HG03039 (cell line): Measurements from ENCODE around the gene SCN2B.

ENCODE experiments used
- ATAC-seq: cut with Tn5 transposase; IDR thresholded peaks from one replicate; pipeline ENCODE4 v1.9.1; 2021; ENCODE audit warnings: mild to moderate bottlenecking, moderate library complexity; ENCODE audit not compliant: unreplicated experiment

SCN2B gene

GRCh38 chr11:118135796-118136165 lies 40.7 kb downstream of the SCN2B start:
- no peak for ATAC-seq

DNA sequence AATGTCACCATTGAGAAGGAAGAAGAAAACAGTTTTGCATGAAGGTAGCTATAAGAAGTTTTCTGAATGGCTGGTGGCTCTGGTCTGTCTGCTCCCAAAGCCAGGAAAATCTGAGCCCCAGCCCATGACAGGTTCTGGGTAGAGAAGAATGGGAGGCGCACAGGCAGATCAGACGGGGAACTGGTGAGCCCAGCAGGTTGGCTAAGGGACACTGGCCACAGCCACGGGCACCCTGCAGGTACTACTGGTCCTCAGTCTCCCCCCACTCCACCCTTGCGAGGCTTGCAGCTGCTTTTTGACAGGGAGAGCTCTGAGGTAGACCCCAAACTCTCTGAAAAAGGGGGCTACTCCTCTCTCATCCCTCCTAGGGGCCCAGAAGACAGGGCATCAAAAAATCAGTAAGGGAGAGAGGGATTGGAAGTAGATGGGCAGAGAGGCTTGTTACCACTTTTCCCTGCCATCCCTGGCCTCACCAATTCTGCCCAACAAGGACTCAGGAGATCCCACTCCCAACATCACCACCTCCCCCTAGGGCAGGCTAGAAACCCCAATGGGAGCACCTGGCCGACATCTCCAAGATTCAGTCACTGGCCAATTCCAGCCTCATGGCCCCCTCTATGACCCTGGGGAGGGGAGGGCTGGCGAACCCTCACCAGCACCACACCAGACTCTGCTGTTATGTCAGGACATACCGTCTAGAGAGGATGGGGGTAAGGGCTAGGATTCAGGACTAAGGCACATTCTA lies 41.2 kb downstream of the SCN2B start:
- ATAC-seq = no peak

DNA sequence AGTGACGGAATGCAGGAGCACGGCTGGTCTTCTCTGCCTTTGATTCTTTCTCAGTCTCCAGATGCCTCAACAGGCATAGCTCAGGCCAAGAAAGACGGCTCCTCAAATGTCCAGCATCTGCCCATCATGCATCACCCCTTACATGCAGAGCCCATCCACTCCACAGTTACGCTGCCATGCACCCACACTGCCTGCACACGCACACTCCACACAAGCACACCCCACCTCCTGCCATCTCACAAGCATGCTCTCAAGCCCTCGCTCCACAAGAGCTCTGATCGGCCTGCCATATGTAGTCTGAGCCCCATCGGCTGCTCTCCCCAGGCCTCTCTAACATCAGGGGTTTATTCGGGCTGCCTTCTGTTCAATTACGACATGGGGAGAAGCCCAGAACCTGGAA lies 42.6 kb downstream of the SCN2B start:
- no peak for ATAC-seq

DNA sequence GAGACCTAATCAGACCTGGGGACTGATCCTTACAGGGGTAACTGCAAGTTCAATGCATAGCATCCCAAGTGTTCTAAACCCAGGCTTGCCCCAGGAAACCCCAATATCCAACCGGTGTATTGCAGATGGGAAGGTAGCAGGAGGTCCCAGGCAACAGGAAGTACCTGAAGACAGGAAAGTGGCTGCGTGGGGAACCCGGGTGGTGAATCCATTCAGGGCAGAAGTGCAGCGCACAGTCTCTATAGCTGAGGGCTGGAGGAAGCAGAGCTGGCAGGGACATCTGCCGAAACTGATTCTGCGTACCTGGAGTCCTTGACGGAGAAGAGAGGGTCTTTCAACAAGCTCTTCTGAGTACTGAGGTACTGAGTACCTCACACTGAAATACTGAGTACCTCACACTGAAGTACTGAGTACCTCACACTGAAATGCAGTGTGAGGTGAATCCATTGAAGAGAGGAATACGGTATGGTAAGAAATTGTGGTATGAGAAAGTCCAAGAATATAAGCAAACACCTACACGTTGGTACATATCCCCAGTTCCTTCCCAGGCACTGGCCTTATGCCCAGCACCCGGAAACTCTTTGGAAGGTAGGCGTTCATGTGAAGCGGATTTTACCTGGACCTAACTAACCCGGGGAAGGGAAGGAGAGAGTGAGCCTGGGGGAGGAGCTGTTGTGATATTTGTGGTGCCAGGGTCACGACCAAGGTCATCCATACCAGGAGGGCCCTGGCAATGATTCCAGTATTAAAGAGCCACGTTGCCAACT lies 43.9 kb downstream of the SCN2B start:
- ATAC-seq = no peak

GRCh38 chr11:118129471-118130172 lies 46.8 kb downstream of the SCN2B start:
- no peak for ATAC-seq

DNA sequence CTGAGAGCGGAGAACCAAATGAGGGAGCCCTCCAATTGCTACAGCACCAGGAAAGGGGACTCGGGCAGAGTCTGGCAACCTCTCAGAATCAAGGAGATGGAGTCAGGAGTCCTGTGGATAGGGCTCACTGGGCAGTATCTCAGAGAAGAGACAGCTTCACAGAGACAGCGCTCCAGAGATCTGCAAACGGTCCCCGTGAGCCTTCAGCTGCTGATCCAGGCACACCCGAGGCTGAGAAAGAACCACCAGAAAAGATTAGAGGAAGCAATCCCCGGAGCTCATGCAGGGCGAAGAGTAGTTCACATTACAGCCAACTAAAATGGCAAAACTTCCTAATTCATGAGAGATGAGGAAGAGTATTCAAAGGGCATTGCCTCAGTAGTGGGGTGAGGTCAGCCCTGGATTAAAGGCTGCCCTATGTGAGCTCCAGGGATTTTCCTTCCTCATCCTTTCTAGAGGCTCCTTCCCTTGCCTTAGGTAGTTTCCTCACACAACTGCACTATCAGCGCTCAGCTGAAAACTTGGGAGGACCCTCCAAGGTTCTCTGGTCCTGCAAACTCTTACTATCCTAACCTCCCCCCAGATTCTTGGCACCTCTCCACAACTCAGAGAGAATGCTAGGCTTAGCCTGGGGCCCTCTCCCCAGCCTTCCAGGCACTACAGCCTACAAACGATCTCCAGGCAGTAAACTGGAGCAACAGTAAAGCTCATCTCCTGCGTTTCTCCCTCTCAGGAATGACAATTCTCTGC lies 47.5 kb downstream of the SCN2B start:
- no peak for ATAC-seq

- no peak for ATAC-seq
Observed at GRCh38 chr11:118128310-118128709, 48.1 kb downstream of the SCN2B start.

- no peak for ATAC-seq
Observed at GRCh38 chr11:118126082-118126838, 50.2 kb downstream of the SCN2B start.

- no peak for ATAC-seq
Observed at GRCh38 chr11:118124929-118125535, 51.4 kb downstream of the SCN2B start.

- ATAC-seq = no peak
Observed at GRCh38 chr11:118120793-118121192, 55.6 kb downstream of the SCN2B start.

DNA sequence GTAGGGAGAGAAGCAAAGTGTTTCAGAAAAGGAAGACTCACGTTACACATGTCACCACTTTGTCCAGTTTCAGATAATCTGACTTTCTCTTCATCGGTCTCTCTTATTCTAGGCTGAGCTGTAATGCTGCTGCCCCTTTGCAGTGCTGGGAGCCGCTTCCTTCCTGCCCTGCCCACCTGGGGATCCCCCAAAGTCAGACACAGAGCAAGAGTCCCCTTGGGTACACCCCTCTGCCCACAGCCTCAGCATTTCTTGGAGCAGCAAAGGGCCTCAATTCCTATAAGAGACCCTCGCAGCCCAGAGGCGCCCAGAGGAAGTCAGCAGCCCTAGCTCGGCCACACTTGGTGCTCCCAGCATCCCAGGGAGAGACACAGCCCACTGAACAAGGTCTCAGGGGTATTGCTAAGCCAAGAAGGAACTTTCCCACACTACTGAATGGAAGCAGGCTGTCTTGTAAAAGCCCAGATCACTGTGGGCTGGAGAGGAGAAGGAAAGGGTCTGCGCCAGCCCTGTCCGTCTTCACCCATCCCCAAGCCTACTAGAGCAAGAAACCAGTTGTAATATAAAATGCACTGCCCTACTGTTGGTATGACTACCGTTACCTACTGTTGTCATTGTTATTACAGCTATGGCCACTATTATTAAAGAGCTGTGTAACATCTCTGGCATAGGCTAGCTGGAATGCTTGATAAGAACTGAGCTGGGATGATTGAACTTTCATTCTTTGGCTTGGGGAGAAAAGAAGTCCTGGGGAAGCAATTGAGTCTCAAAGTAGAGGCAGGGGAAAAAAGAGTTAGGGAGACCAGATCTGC lies 58.4 kb downstream of the SCN2B start:
- ATAC-seq = no peak

- ATAC-seq = no peak
Observed at GRCh38 chr11:118115048-118115447, 61.4 kb downstream of the SCN2B start.

DNA sequence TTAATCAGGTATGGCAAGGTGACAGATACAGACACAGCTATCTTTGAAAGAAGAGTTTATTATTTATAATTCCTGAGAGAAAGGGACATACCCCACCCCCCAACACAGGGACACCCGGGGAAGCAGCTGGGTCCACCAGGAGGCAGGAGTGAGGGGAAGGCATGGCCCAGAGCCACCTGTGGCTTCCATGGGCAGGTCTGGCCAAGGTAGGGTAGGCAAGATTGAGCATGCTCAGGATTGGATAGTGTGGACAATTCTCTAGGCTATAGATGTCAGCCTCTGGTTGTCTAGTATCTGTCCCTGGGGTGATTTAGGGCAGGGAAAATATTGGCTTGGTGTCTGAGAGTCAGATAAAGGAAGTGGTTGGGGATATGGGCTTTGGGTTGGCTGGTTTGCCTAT lies 62.2 kb downstream of the SCN2B start:
- ATAC-seq = no peak

DNA sequence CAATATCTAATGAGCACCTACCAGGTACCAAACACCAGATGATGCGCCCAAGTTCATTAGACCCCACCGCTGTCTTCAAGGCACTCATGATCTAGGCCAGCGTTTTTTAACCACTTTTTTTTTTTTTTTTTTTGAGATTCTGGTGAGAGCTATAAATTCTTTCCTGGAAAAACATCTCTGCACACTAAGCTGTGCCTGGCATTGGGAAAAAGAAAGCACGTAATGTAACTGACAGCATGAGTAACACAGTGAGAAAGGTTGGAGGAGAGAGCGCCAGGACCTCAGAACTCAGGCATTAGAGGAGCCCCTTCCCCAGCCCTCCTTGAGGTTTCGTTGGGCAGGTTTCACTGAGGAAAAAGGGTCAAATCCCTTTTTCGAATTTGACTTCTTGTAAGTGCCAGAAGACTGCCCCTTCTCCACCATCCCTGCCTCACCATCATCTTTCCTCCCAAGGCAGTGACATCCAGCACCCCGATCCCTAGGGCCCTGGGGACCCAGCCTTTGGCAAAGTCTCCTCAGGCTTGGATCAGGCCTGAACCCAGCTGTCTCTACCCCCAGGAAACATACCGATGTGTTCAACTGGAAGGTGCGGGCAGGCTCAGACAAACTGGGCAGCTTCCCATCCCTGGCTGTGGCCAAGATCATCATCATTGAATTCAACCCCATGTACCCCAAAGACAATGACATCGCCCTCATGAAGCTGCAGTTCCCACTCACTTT lies 63.6 kb downstream of the SCN2B start:
- ATAC-seq = no peak
